Measurements from ENCODE around the gene CSF1.
A peak's percentile ranks its signal among the peaks of the same experiment; 100 is the strongest.

Gene CSF1

GRCh38 chr1:109974191-109974590 is 63.5 kb downstream of the CSF1 start:
- H3K4me1 ChIP-seq (ENCODE audit: control insufficient read depth, insufficient read depth, low read depth, low read length): peaks cover 6% of the 10 kb centered on the region
- H4K8ac ChIP-seq (ENCODE audit: low read length): no peak overlapping the region
- H3K9me3 ChIP-seq (ENCODE audit: control insufficient read depth, low read length): no peaks in the 10 kb centered on the region
- H3K79me1 ChIP-seq (replicated peaks; ENCODE audit: low read length, poor library complexity, severe bottlenecking): no peaks in the 10 kb centered on the region
- H2AFZ ChIP-seq (ENCODE audit: low read depth, low read length): no peak overlapping the region
- no peak overlapping the region for H3K27ac ChIP-seq (ENCODE audit: low read length, poor library complexity, severe bottlenecking)
- no peak overlapping the region for H2BK5ac ChIP-seq (ENCODE audit: low read depth, low read length, poor library complexity, severe bottlenecking)
- H2BK15ac ChIP-seq (ENCODE audit: low read depth, poor library complexity, severe bottlenecking): peak overlapping the region; percentile 68
- no peak overlapping the region for H3K14ac ChIP-seq (ENCODE audit: low read length in 2 of 2)
- 92% methylated on average over 3 of the region's 3 CpGs for WGBS
- peak overlapping the region; percentile 26 for H2AK5ac ChIP-seq (ENCODE audit: low read length, severe bottlenecking)
- H4K91ac ChIP-seq (ENCODE audit: low read length): no peak overlapping the region
- no peak overlapping the region for H3K23ac ChIP-seq (ENCODE audit: low read length in 2 of 2)
- H3K18ac ChIP-seq (ENCODE audit: low read depth in 1 of 2, low read length in 2 of 2): peak overlapping the region; percentile 2 to 69
- H3K4me2 ChIP-seq (ENCODE audit: low read length, poor library complexity, severe bottlenecking): no peak overlapping the region
- peak overlapping the region in 1 of 2 experiments; percentile 91 for H2BK12ac ChIP-seq (ENCODE audit: low read length in 2 of 2)
- no peak overlapping the region for H3K4ac ChIP-seq (ENCODE audit: low read depth in 1 of 2, low read length in 2 of 2)
- no peak overlapping the region for H3K4me3 ChIP-seq (ENCODE audit: insufficient read depth in 1 of 2, low read depth in 1 of 2, low read length in 2 of 2)
- H3K36me3 ChIP-seq (ENCODE audit: control insufficient read depth in 1 of 2, insufficient read depth in 2 of 2, low read depth in 1 of 2, low read length in 2 of 2): no peaks in the 10 kb centered on the region
- peak overlapping the region; percentile 9 for H2BK120ac ChIP-seq (ENCODE audit: low read depth, low read length)
- no peaks in the 10 kb centered on the region for H3K27me3 ChIP-seq (ENCODE audit: control insufficient read depth in 1 of 2, insufficient read depth in 1 of 2, low read length in 2 of 2)
- no peak overlapping the region for H3K9ac ChIP-seq (ENCODE audit: low read length)
- no peak for DNase-seq

GRCh38 chr1:109975718-109976117 is 65.1 kb downstream of the CSF1 start:
- Histone ChIP-seq H2BK5ac (ENCODE audit: low read depth, low read length, poor library complexity, severe bottlenecking) (no peak overlapping the region), H3K79me1 (replicated peaks; ENCODE audit: low read length, poor library complexity, severe bottlenecking) (no peaks in the 10 kb centered on the region), H2BK120ac (ENCODE audit: low read depth, low read length) (peak overlapping the region; percentile 98), H3K14ac (ENCODE audit: low read length in 2 of 2) (no peak overlapping the region), H3K23ac (ENCODE audit: low read length in 2 of 2) (no peak overlapping the region), H4K8ac (ENCODE audit: low read length) (peak overlapping the region; percentile 84), H3K27ac (ENCODE audit: low read length, poor library complexity, severe bottlenecking) (peak overlapping the region; percentile 38), H3K9ac (ENCODE audit: low read length) (no peak overlapping the region), H3K27me3 (ENCODE audit: control insufficient read depth in 1 of 2, insufficient read depth in 1 of 2, low read length in 2 of 2) (no peaks in the 10 kb centered on the region), H2BK15ac (ENCODE audit: low read depth, poor library complexity, severe bottlenecking) (no peak overlapping the region), H2AK5ac (ENCODE audit: low read length, severe bottlenecking) (peak overlapping the region; percentile 79), H3K36me3 (ENCODE audit: control insufficient read depth in 1 of 2, insufficient read depth in 2 of 2, low read depth in 1 of 2, low read length in 2 of 2) (no peaks in the 10 kb centered on the region), H3K4ac (ENCODE audit: low read depth in 1 of 2, low read length in 2 of 2) (peak overlapping the region; percentile 69 to 77), H3K4me2 (ENCODE audit: low read length, poor library complexity, severe bottlenecking) (no peak overlapping the region), H3K4me1 (ENCODE audit: control insufficient read depth, insufficient read depth, low read depth, low read length) (peaks cover 15% of the 10 kb centered on the region), H3K18ac (ENCODE audit: low read depth in 1 of 2, low read length in 2 of 2) (peak overlapping the region; percentile 67 to 88), H3K9me3 (ENCODE audit: control insufficient read depth, low read length) (no peaks in the 10 kb centered on the region), H3K4me3 (ENCODE audit: insufficient read depth in 1 of 2, low read depth in 1 of 2, low read length in 2 of 2) (no peak overlapping the region), H2BK12ac (ENCODE audit: low read length in 2 of 2) (peak overlapping the region; percentile 85 to 99), H4K91ac (ENCODE audit: low read length) (peak overlapping the region; percentile 96), H2AFZ (ENCODE audit: low read depth, low read length) (peak overlapping the region; percentile 0)
- peak; percentile 80 for DNase-seq
- 36% methylated on average over 3 of the region's 3 CpGs for WGBS

GRCh38 chr1:109976762-109977161 is 66.1 kb downstream of the CSF1 start:
- Histone ChIP-seq H3K79me1 (replicated peaks; ENCODE audit: low read length, poor library complexity, severe bottlenecking) (no peaks in the 10 kb centered on the region), H3K23ac (ENCODE audit: low read length in 2 of 2) (no peak overlapping the region), H3K9ac (ENCODE audit: low read length) (no peak overlapping the region), H3K36me3 (ENCODE audit: control insufficient read depth in 1 of 2, insufficient read depth in 2 of 2, low read depth in 1 of 2, low read length in 2 of 2) (no peaks in the 10 kb centered on the region), H3K18ac (ENCODE audit: low read depth in 1 of 2, low read length in 2 of 2) (peak overlapping the region in 1 of 2 experiments; percentile 51), H2AK5ac (ENCODE audit: low read length, severe bottlenecking) (no peak overlapping the region), H3K4me3 (ENCODE audit: insufficient read depth in 1 of 2, low read depth in 1 of 2, low read length in 2 of 2) (no peak overlapping the region), H4K91ac (ENCODE audit: low read length) (no peak overlapping the region), H2BK120ac (ENCODE audit: low read depth, low read length) (no peak overlapping the region), H4K8ac (ENCODE audit: low read length) (no peak overlapping the region), H3K9me3 (ENCODE audit: control insufficient read depth, low read length) (no peaks in the 10 kb centered on the region), H2AFZ (ENCODE audit: low read depth, low read length) (no peak overlapping the region), H3K27ac (ENCODE audit: low read length, poor library complexity, severe bottlenecking) (no peak overlapping the region), H3K4me1 (ENCODE audit: control insufficient read depth, insufficient read depth, low read depth, low read length) (peaks cover 21% of the 10 kb centered on the region), H2BK15ac (ENCODE audit: low read depth, poor library complexity, severe bottlenecking) (no peak overlapping the region), H3K4ac (ENCODE audit: low read depth in 1 of 2, low read length in 2 of 2) (no peak overlapping the region), H2BK12ac (ENCODE audit: low read length in 2 of 2) (peak overlapping the region in 1 of 2 experiments; percentile 82), H3K14ac (ENCODE audit: low read length in 2 of 2) (no peak overlapping the region), H3K27me3 (ENCODE audit: control insufficient read depth in 1 of 2, insufficient read depth in 1 of 2, low read length in 2 of 2) (no peaks in the 10 kb centered on the region), H2BK5ac (ENCODE audit: low read depth, low read length, poor library complexity, severe bottlenecking) (no peak overlapping the region), H3K4me2 (ENCODE audit: low read length, poor library complexity, severe bottlenecking) (no peak overlapping the region)
- no peak for DNase-seq
- over 99% methylated on average over 4 of the region's 4 CpGs for WGBS

GRCh38 chr1:109977225-109977624 is 66.6 kb downstream of the CSF1 start:
- no peak overlapping the region for H3K4me2 ChIP-seq (ENCODE audit: low read length, poor library complexity, severe bottlenecking)
- peaks cover 21% of the 10 kb centered on the region for H3K4me1 ChIP-seq (ENCODE audit: control insufficient read depth, insufficient read depth, low read depth, low read length)

More at GRCh38 chr1:109977225-109977624, 66.6 kb downstream of the CSF1 start:
- Histone ChIP-seq H3K9me3 (ENCODE audit: control insufficient read depth, low read length) (no peaks in the 10 kb centered on the region), H3K27ac (ENCODE audit: low read length, poor library complexity, severe bottlenecking) (no peak overlapping the region), H3K36me3 (ENCODE audit: control insufficient read depth in 1 of 2, insufficient read depth in 2 of 2, low read depth in 1 of 2, low read length in 2 of 2) (no peaks in the 10 kb centered on the region), H2BK12ac (ENCODE audit: low read length in 2 of 2) (peak overlapping the region; percentile 66 to 88), H4K91ac (ENCODE audit: low read length) (peak overlapping the region; percentile 30), H3K14ac (ENCODE audit: low read length in 2 of 2) (no peak overlapping the region), H2AFZ (ENCODE audit: low read depth, low read length) (no peak overlapping the region), H3K27me3 (ENCODE audit: control insufficient read depth in 1 of 2, insufficient read depth in 1 of 2, low read length in 2 of 2) (no peaks in the 10 kb centered on the region), H2BK5ac (ENCODE audit: low read depth, low read length, poor library complexity, severe bottlenecking) (no peak overlapping the region), H3K18ac (ENCODE audit: low read depth in 1 of 2, low read length in 2 of 2) (peak overlapping the region; percentile 61 to 63), H2BK120ac (ENCODE audit: low read depth, low read length) (no peak overlapping the region), H3K79me1 (replicated peaks; ENCODE audit: low read length, poor library complexity, severe bottlenecking) (no peaks in the 10 kb centered on the region), H2AK5ac (ENCODE audit: low read length, severe bottlenecking) (peak overlapping the region; percentile 12), H3K4me3 (ENCODE audit: insufficient read depth in 1 of 2, low read depth in 1 of 2, low read length in 2 of 2) (peak overlapping the region in 1 of 2 experiments; percentile 48), H3K23ac (ENCODE audit: low read length in 2 of 2) (no peak overlapping the region), H4K8ac (ENCODE audit: low read length) (no peak overlapping the region), H3K4ac (ENCODE audit: low read depth in 1 of 2, low read length in 2 of 2) (peak overlapping the region in 1 of 2 experiments; percentile 12), H3K9ac (ENCODE audit: low read length) (peak overlapping the region; percentile 23), H2BK15ac (ENCODE audit: low read depth, poor library complexity, severe bottlenecking) (peak overlapping the region; percentile 76)
- WGBS: over 99% methylated on average over 6 of the region's 8 CpGs
- no peak for DNase-seq

Measured in mesenchymal stem cell (in vitro differentiated cells and primary cell).